Skin of body (tissue), 3 donors: ENCODE results near the gene TRAF3IP1. TPM values are rescaled to one million over a fixed set of nuclear protein-coding genes. Genes with fewer than 3 reads are reported as not detected.

Experiments
- DNase-seq: peaks from one replicate; lab custom pipeline; 2025; lab: John Stamatoyannopoulos, UW
- small RNA-seq: library from RNA; depleted of rRNA; stranded (forward); fragments of <200 nt; gene quantifications from one replicate; pipeline ENCODE3, GENCODE V24; 2014; ENCODE audit warnings: low replicate concordance
- total RNA-seq: library from RNA; depleted of rRNA; stranded (reverse); fragments of >200 nt; gene quantifications from one replicate; pipeline ENCODE4 v1.2.3, GENCODE V29; 2014

TRAF3IP1 gene
- total RNA-seq, 1 donor from 2014 or later: 9.4 TPM

GRCh38 chr2:238444242-238444641 is 123.9 kb downstream of the TRAF3IP1 start:
- DNase-seq: no peak

GRCh38 chr2:238445409-238446190 is 125.3 kb downstream of the TRAF3IP1 start:
- DNase-seq: no peak

- DNase-seq: no peak
These were observed 126.1 kb downstream of the TRAF3IP1 start for GRCh38 chr2:238446371-238446770.

GRCh38 chr2:238448031-238448955 is 128.0 kb downstream of the TRAF3IP1 start:
- DNase-seq: no peak

GRCh38 chr2:238449241-238449640 is 128.9 kb downstream of the TRAF3IP1 start:
- DNase-seq: no peak

GRCh38 chr2:238449909-238450417 is 129.6 kb downstream of the TRAF3IP1 start:
- DNase-seq: no peak

- DNase-seq: no peak
These were observed 130.1 kb downstream of the TRAF3IP1 start for GRCh38 chr2:238450440-238450861.

Small RNAs within 50 kb of the gene (small RNA-seq; reads per million reads assigned to genes)
- not detected for gene RNU6-234P

Other genes with a start within 250 kb of the TRAF3IP1 start
- gene ESPNL, start 220.2 kb upstream of the TRAF3IP1 start, total RNA-seq: 0.69 TPM
- gene KLHL30, start 181.8 kb upstream of the TRAF3IP1 start, total RNA-seq: 3.3 TPM
- 0.30 TPM for gene ERFE, start 161.5 kb upstream of the TRAF3IP1 start, total RNA-seq
- gene ILKAP, start 116.8 kb upstream of the TRAF3IP1 start, total RNA-seq: 38.4 TPM
- 1.8 TPM for gene HES6, start 80.5 kb upstream of the TRAF3IP1 start, total RNA-seq
- 14.0 TPM for gene PER2, start 31.9 kb upstream of the TRAF3IP1 start, total RNA-seq
- gene ASB1, start 106.4 kb downstream of the TRAF3IP1 start, total RNA-seq: 13.4 TPM